ENCODE results near the gene MPV17L.
"Not testable (repeated sequence)": the region's sequence is repeated elsewhere in the genome, so short reads cannot be mapped to it uniquely, and the experiment has no call there.

The MPV17L gene

GRCh38 chr16:15452246-15452855 lies 56.8 kb downstream of the MPV17L start:
- ATAC-seq: no peak
- TF ChIP-seq ARNTL (CRISPR knock-in tag; IDR thresholded peaks at IDR 0.05; ENCODE audit: borderline replicate concordance, low read depth) (no peak), PATZ1 (CRISPR knock-in tag; IDR thresholded peaks at IDR 0.05; ENCODE audit: borderline replicate concordance) (no peak), BACH2 (CRISPR knock-in tag; IDR thresholded peaks at IDR 0.05; ENCODE audit: borderline replicate concordance) (no peak), ZNF70 (CRISPR knock-in tag; IDR thresholded peaks at IDR 0.05) (no peak), POU6F1 (CRISPR knock-in tag; IDR thresholded peaks at IDR 0.05; ENCODE audit: borderline replicate concordance, low read depth) (no peak), PPARA (CRISPR knock-in tag; IDR thresholded peaks at IDR 0.05; ENCODE audit: borderline replicate concordance) (no peak), ZFP30 (CRISPR knock-in tag; IDR thresholded peaks at IDR 0.05) (no peak), OSR1 (CRISPR knock-in tag; IDR thresholded peaks at IDR 0.05) (no peak), SNAI2 (CRISPR knock-in tag; IDR thresholded peaks at IDR 0.05) (no peak), CSRNP3 (CRISPR knock-in tag; IDR thresholded peaks at IDR 0.05) (no peak)

- ATAC-seq: not testable (repeated sequence)
These were observed 57.7 kb downstream of the MPV17L start for GRCh38 chr16:15453296-15453695.

- ATAC-seq: not testable (repeated sequence)
These were observed 59.4 kb downstream of the MPV17L start for GRCh38 chr16:15454933-15455332.

GRCh38 chr16:15457400-15457799 lies 61.8 kb downstream of the MPV17L start:
- no peak for TF ChIP-seq ZNF70 (CRISPR knock-in tag; IDR thresholded peaks at IDR 0.05)
- TF ChIP-seq ESRRG (CRISPR knock-in tag; IDR thresholded peaks at IDR 0.05): no peak
- no peak for TF ChIP-seq PATZ1 (CRISPR knock-in tag; IDR thresholded peaks at IDR 0.05; ENCODE audit: borderline replicate concordance)
- no peak for ATAC-seq

GRCh38 chr16:15457958-15458357 lies 62.4 kb downstream of the MPV17L start:
- TF ChIP-seq ESRRG (CRISPR knock-in tag; IDR thresholded peaks at IDR 0.05): no peak
- TF ChIP-seq CSRNP3 (CRISPR knock-in tag; IDR thresholded peaks at IDR 0.05): no peak
- ATAC-seq: no peak

- no peak for ATAC-seq
- TF ChIP-seq CREB5 (CRISPR knock-in tag; IDR thresholded peaks at IDR 0.05; ENCODE audit: low read depth): no peak
- no peak for TF ChIP-seq TSHZ2 (CRISPR knock-in tag; IDR thresholded peaks at IDR 0.05)
- no peak for TF ChIP-seq ZC3H10 (CRISPR knock-in tag; IDR thresholded peaks at IDR 0.05)
- TF ChIP-seq ZFP3 (CRISPR knock-in tag; IDR thresholded peaks at IDR 0.05): no peak
- TF ChIP-seq ZNF565 (CRISPR knock-in tag; conservative IDR thresholded peaks at IDR 0.05; ENCODE audit: low read depth): no peak
- TF ChIP-seq TCF4 (CRISPR knock-in tag; IDR thresholded peaks at IDR 0.05; ENCODE audit: borderline replicate concordance): no peak
- no peak for TF ChIP-seq ISL1 (CRISPR knock-in tag; IDR thresholded peaks at IDR 0.05)
- TF ChIP-seq CSDC2 (CRISPR knock-in tag; IDR thresholded peaks at IDR 0.05): no peak
These were observed 64.2 kb downstream of the MPV17L start for GRCh38 chr16:15459791-15460190.

All from SK-N-SH treated with all-trans-retinoic acid at 6 μM for 48 hours (cell line).